Measurements from ENCODE around the gene DSTYK. TPM values are rescaled to one million over a fixed set of nuclear protein-coding genes. Genes with fewer than 3 reads are reported as not detected.

Gene DSTYK
- total and polyA plus RNA-seq, 2 experiments from 2014 or later: 6.1 to 10.7 TPM

GRCh38 chr1:205236526-205236925 lies 25.0 kb upstream of the DSTYK start:
- peaks cover 4% of the 10 kb centered on the region; the same call in 1 of the 2 replicates for H4K20me1 ChIP-seq (replicated peaks; ENCODE audit: insufficient read depth)
- TF ChIP-seq EZH2phosphoT487 (IDR thresholded peaks at IDR 0.05; ENCODE audit: unreplicated experiment) (no peak), STAT1 (IDR thresholded peaks at IDR 0.05; ENCODE audit: unreplicated experiment) (no peak), NANOG (IDR thresholded peaks at IDR 0.05; ENCODE audit: borderline replicate concordance) (no peak), ZNF114 (CRISPR knock-in tag; IDR thresholded peaks at IDR 0.05) (no peak), ZNF462 (CRISPR knock-in tag; IDR thresholded peaks at IDR 0.05) (no peak), CREB1 (CRISPR knock-in tag; IDR thresholded peaks at IDR 0.05; ENCODE audit: low read depth) (no peak), JUNB (IDR thresholded peaks at IDR 0.05; ENCODE audit: unreplicated experiment) (no peak), ETS1 (IDR thresholded peaks at IDR 0.05) (no peak), REST (IDR thresholded peaks at IDR 0.05; ENCODE audit: unreplicated experiment) (no peak), ZNF331 (CRISPR knock-in tag; IDR thresholded peaks at IDR 0.05; ENCODE audit: low read depth) (no peak), EZH2 (IDR thresholded peaks at IDR 0.05; ENCODE audit: low read depth, unreplicated experiment) (no peak), CTCF (conservative IDR thresholded peaks at IDR 0.05; ENCODE audit: low read depth in 2 of 2) (no peak), POLR2AphosphoS5 (IDR thresholded peaks at IDR 0.05; ENCODE audit: low read depth) (no peak)
- H3K4me1 ChIP-seq (ENCODE audit: insufficient read depth): no peaks in the 10 kb centered on the region
- H3K36me3 ChIP-seq (ENCODE audit: insufficient read depth): no peaks in the 10 kb centered on the region
- Mint-ChIP-seq H3K9me3 (no peaks in the 10 kb centered on the region), H3K4me3 (no peak overlapping the region), H3K4me1 (peaks cover 2% of the 10 kb centered on the region; the same call in 1 of the 3 replicates), H3K27ac (no peak overlapping the region), H3K27me3 (ENCODE audit: insufficient read depth, low read depth, poor library complexity) (no peaks in the 10 kb centered on the region), H3K36me3 (ENCODE audit: low read depth) (no peaks in the 10 kb centered on the region)
- H3K27me3 ChIP-seq (ENCODE audit: insufficient read depth): no peaks in the 10 kb centered on the region
- H3F3A ChIP-seq (replicated peaks; ENCODE audit: low read depth): 0 out of 2 replicates have a peak, but pooled peaks cover 3% of the 10 kb centered on the region
- no peak overlapping the region for H2AFZ ChIP-seq
- no peak overlapping the region for H3K4me2 ChIP-seq
- no peak overlapping the region for H3K27ac ChIP-seq (ENCODE audit: low read depth)
- H3K79me2 ChIP-seq (replicated peaks; ENCODE audit: insufficient read depth): no peaks in the 10 kb centered on the region
- ATAC-seq: no peak
- H3K4me3 ChIP-seq: no peak overlapping the region
- DNase-seq (ENCODE audit: low spot score): no peak
- no peaks in the 10 kb centered on the region for H3K9me2 ChIP-seq (ENCODE audit: insufficient read depth)

All from GM23338 (cell line).